Jurkat, Clone E6-1 (cell line): ENCODE results near the gene MARCHF3.
"Not testable (repeated sequence)": the region's sequence is repeated elsewhere in the genome, so short reads cannot be mapped to it uniquely, and the experiment has no call there.

Experiments used
- DNase-seq: peaks from one replicate; pipeline ENCODE4 v3.0.0-alpha.2; 2011; ENCODE audit warnings: low read depth, low spot score
- H3K4me3 ChIP-seq: 2 replicates; pipeline ENCODE4 v1.5.1; 2011; ENCODE audit warnings: mild to moderate bottlenecking, low read length, control low read depth, moderate library complexity

MARCHF3 gene

DNA sequence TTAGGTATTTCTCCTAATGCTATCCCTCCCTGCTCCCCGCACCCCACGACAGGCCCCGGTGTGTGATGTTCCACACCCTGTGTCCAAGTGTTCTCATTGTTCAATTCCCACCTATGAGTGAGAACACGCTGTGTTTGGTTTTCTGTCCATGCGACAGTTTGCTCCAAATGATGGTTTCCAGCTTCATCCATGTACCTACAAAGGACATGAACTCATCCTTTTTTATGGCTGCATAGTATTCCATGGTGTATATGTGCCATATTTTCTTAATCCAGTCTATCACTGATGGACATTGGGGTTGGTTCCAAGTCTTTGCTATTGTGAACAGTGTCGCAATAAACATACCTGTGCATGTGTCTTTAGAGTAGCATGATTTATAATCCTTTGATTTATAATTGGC lies 23.2 kb upstream of the MARCHF3 start:
- not testable (repeated sequence) for DNase-seq, H3K4me3 ChIP-seq

DNA sequence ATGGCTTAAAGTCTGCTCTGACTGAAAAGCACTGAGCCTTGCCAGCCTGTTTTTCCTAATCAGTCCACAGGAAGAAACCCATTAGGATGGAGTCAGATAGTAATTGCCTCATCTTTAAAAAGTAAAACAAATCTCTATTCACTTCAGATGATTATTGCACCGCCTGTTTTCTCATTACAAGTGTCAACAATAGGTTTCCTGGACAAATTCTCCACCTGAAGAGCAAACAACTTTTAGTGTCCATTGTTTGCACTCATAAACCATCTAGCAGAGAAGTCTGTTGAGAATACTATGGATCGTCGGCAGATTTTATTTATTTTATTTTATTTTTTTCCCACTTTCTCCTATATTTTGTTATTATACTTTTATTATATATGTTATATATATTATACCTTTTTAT lies 22.7 kb upstream of the MARCHF3 start:
- DNase-seq, result no peak

DNA sequence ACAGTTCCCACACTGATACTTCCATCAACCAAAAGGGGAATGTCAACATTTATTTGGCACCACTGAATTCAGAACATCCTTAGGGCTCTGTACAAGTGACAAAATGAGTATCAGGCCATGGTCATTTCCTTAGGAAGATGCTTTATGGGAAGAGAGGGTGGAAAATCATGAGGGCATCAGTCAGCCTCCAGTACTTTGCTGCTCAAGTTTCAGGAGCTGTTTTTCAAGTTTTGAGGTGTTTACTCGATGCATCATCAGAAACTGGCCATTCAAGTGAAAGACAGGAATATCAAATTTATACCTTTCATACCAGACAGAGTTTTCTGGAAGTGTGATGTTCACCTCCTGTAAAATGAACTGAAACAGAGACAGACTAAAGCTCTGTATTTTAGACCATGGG lies 21.2 kb upstream of the MARCHF3 start:
- no peak for DNase-seq

More for the DNA sequence above, 22.7 kb upstream of the MARCHF3 start:
- no peak overlapping the region for H3K4me3 ChIP-seq

DNA sequence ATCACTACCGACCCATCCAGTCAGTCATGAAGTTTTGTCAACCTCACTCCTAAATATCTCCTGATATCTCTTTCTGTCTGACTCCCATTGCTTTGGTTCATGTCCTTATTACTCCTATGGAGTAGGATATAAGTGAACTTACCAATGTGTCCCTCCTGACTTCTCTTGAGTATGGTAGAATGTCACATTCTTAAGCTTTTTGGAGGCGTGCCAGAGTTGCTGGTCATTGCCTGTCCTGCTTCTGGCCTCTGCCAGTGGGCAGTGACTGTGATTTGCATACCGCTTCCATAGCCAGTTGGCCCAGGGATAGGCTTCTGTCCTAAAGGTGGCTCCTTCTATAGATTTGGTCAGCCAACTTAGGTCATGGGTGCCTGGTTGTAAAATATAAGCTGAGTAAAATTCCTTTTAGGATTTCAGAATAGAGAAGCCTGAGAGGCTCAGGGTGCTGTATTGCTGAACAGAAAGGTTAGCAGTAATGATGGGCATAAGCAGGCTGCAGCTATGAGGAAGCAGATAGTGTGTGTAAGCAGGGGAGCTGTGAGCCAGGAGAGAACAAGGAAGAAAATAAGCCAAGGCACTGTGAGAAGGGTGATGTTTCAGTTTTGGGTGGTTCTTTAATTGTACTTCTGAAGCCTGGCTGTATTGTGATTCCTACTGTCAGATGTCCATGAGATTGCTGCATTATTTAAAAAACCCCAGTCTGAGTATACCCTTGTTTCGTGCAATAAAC lies 16.1 kb upstream of the MARCHF3 start:
- DNase-seq, result no peak
- H3K4me3 ChIP-seq, result no peak overlapping the region

More for the DNA sequence above, 21.2 kb upstream of the MARCHF3 start:
- no peak overlapping the region for H3K4me3 ChIP-seq

DNA sequence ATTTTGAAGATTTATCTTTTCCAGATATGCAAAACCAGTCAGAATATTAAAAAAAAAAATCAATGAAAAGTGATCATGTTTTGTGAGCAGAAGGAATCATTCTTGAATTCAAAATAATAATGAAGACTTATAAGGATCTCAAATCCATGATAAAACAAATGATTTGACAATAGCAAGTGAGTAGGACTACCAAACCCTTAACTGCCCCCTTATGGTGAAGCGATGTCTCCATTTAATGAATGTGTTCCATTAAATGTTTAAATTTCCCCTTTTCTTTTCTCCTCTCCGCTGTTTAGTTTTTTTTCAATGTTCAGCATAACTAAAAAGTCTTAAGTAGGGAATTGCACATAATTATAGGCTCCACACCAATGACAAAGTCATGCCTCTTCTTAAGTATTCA lies 12.2 kb upstream of the MARCHF3 start:
- DNase-seq, result no peak
- H3K4me3 ChIP-seq, result no peak overlapping the region

DNA sequence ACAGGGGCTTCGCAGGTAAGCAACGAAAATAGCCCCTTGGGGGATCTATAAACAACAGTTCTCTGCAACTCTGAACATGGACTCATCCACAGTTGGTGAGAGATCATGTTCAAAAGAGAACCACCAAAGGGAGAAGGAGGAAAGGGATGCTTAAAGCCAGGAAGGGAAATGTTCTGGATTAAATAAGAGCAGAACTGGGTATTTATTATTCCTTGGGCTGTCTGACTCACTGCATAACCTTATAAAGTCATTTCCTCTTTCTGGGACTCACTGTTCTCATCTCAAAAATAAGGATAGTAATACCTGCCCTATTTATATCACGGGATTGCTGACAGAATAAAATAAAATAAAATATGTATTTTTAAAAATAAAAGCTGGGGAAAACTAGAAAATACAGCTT lies 11.2 kb upstream of the MARCHF3 start:
- no peak overlapping the region for H3K4me3 ChIP-seq
- DNase-seq, result no peak

DNA sequence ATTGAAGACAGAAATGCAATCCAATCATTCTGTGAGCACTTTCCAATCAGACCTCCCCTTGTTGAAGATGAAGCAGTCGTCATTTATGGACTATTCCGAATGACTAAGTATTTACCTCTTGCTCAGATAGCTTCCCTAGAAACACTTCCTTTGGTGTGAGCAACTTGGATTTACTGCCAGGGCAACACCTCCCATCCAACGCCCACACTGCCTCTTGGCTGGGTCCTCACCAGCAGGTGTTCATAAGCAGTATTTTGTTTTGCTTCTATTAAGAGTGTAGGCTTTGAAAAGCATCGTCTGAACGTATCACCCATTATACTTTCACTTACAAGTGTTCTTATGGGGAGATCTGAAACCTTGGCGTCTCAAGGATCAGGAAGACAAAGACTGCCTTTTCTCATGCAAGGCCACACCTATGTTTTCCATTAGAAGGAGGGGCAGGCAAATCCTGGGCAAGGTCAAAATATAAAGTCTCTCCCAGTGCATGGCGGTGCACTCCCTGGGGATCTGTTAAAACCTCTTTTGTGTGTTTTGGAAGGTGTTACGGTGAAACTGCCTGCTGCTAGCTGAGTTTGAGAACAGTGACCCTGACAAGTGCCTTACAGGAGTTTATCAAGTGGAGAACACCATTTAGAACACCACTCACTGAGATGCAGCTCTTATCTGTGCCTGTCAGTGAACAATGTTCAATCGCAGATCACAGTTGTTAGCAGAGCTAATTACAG lies 10.6 kb upstream of the MARCHF3 start:
- DNase-seq, result no peak
- H3K4me3 ChIP-seq, result no peak overlapping the region

DNA sequence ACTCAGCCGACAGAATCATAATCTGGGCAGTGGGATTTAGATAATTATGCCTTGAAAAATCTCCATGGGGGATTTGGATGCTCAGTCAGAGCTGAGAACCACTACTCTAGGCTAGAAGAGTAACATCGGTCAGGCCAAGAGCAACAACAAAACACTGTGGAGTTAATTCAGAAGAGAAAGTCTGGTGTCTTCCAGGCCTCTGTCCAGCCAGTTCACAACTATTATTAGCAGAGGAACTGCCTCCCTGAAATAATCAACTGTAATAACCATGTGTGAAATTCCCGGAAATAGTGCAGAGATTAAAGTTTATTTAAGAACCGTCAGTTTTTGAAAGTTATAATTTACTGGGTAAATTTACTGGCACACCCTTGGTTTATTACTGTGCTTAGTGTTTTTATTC lies 8.2 kb upstream of the MARCHF3 start:
- no peak overlapping the region for H3K4me3 ChIP-seq
- no peak for DNase-seq

DNA sequence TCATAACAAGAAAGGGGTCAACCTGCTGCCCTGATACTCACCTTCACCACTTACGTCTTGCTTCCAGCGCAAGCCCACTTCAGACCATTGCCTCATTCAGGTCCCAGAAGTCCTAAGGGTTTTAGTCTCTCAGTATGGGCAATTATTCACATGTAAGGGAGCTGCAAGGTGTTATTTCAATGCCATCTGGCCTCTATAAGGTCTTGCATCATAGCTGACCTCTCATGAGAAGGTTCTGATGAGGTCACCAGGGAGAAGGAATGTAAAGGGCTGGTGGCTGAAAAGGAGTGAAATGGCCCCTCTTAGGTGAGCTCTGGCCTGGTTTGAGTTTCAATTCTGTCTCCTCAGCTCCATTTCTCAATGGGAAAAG lies 1.5 kb upstream of the MARCHF3 start:
- H3K4me3 ChIP-seq, result no peak overlapping the region
- no peak for DNase-seq

DNA sequence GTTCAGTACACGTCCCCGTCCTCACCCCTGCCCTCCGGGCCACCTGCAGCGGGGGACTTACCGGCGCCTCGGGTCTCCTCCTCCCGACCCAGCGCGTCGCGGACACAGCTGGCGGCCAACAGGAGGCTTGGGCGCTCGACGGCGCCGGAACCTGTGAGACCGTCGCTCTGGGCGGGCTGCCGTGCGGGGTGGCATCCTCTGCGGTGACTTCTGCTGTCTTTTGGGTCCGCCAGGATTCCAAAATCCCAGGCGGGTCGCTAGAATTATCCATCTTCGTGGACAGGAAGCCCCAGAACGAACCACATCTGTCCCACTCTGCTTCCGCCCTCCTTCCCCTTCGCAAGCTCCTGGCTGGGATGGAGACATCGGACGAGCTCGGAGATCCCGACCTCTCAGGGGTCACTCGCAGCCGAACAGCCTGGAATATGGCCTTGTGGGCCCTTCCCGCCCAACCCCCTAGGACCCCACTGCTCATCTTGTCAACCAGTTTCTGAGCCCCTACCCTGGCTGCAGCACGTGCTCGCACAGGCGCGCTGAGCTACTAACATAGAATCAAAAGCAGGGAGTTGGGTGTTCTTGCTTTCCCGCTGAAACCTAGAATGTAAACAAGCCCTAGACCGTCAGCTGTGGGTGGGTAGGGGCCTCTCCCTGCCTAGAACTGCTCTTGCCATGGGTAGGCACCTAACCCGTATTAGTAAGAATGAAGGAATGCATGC lies 947 bp upstream of the MARCHF3 start:
- DNase-seq, result no peak
- H3K4me3 ChIP-seq, result peak overlapping the region; percentile 62

DNA sequence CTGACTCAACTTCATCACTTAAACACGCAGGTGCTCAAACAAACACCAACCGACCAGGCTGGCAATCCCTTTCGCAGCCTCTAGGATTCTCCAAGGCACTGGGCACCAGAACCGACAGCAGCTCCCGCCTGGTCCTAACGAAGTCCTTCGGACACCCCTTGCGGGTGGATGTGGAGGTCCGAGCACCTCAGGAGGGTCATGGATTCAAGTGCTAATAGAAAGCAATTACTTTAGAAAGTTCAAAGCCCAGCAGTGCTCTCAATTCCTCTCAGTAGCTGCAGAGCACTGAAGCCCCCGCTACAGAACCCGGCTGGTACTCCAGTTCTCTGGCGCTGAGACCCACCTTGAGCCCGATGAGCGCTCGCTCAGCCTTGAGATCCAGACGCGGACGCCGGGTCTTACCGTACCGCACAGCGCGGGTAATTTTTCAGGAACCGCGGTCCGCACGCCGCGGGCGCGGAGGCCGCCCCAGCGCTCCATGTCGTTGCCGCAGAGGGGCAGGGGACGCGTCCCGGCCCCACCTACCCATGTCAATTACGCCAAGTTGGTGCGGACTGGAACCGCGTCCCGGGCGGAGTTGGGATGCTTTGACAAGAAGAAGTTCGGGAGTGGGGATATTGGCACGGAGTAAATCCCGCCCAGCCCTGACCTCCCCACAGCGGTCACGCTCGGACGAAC lies 638 bp downstream of the MARCHF3 start:
- peak; percentile 32 for DNase-seq
- H3K4me3 ChIP-seq, result peak overlapping the region; percentile 62

DNA sequence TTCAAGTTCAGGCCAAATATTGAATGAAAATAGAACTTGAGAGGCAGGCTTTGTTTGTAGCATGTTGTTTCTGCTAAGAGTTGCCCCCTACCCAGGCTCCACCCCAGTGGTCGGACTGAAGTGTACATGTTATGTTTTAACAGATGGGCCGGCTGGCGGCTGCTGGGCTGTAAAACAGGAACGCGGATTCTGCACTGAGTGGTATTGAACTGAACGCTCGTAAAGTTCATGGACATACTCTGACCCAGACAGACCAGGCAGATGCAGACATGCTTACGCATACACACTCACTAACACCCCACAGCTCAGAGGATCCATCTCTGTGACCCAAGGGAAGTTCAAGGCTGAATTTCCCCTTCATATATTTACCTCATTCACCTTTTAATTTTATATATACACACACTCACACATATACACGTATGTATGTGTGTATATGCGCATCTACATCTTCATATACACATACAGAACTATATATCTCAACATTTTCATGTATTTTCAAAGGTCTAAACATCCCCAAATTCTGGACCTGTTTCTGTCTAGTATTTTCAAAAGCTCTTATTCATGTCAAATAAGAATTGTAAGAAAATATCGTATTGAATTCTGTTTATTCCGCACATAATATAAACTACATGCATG lies 1.4 kb downstream of the MARCHF3 start:
- no peak for DNase-seq
- H3K4me3 ChIP-seq, result no peak overlapping the region

DNA sequence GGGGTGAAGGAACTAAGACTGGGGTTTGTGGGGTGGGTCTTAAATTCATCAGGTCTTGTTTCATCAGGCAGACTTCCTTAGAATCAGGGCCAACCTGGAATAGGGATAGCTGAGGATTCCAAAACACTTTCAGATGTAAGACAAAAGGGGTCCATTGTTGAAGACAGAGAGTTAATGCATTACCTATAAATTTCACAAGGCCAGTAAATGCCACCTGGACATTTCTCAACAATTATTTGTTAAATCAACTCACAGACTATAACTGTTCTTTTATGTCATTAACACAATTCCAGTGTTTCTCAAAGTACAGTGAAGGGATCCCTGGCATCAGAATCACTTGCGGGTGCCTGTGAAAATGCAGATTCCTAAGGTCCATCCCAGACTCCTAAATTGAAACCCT lies 2.8 kb downstream of the MARCHF3 start:
- DNase-seq, result no peak
- no peak overlapping the region for H3K4me3 ChIP-seq

DNA sequence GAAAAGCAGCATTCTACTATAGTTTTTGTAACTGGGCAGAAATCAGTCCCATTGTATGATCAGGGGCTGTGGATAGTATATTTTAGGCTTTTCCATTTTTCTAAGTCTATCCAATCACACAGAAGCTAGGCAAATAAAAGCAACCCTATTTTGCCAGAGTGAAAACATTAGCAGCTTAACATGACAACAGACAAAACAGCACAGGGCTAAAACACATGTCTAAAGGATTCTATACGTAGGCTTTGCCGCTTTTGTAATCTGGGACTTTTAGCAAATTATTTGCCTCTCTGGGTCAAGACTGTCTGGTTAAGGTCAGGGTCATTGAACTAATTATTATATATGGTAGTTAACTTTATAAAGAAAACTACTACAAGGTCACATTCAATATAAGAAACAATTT lies 4.2 kb downstream of the MARCHF3 start:
- DNase-seq, result no peak

DNA sequence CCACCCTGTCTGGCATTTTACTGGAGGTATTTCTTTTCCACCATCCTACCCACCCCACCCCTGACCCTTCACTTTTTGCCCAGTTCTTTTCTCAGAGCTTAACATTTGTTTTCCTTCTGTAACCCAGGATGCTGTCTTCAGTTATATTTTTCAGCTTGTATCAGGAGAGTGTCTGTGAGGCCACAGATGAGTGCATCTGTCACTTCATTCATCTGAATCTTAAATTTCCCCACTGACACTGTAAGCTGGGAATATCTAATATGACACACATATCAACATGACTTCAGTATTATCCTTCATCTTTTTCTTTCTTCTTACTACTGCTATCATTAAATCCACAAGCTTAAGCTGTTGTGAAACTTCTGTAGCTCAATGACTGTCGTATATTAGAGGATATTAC lies 4.9 kb downstream of the MARCHF3 start:
- H3K4me3 ChIP-seq, result no peak overlapping the region
- no peak for DNase-seq

More for the DNA sequence above, 4.2 kb downstream of the MARCHF3 start:
- no peak overlapping the region for H3K4me3 ChIP-seq

DNA sequence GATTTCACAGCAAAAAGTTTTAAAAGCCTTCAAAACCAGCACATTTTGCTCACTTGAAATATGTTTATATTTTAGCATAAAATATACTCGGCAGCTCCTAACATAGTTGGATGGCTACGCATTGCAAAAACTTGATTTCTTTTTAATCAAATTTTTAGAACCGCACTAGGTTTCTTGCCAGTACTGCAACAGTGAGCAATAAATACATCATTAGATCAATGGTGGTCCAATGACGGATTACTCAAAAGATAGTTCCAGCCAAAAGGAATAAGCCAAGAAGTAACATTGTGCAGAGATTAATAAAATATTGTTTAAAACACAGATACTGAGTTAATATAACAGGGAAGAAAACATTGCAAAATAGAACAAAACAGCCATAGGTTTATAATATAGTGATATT lies 5.5 kb downstream of the MARCHF3 start:
- DNase-seq, result no peak
- no peak overlapping the region for H3K4me3 ChIP-seq

DNA sequence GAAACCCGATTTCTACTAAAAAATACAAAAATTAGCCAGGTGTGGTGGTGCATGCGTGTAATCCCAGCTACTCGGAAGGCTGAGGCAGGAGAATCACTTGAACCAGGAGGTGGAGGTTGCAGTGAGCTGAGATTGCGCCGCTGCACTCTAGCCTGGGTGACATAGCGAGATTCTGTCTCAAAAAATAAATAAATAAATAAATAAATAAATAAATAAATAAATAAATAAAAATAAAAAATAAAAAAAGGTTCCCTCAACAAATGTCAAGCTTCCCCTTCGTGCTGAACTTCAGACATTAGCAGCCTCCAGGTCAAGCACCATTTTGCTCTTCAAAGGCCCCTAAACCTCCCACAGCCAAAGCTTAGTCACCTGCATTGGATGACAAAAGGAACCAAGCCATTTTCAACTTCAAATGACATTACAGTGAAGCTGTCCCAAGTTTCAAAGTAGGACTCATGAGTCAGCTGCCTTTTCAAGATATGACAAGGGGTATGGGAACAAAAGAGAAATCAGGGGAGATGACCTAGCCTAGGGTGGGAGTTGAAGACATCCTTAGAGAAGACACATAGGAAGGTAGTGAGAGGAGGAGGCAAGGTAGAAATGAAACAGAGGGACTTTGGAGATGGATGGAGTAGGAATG lies 6.7 kb downstream of the MARCHF3 start:
- not testable (repeated sequence) for DNase-seq, H3K4me3 ChIP-seq

DNA sequence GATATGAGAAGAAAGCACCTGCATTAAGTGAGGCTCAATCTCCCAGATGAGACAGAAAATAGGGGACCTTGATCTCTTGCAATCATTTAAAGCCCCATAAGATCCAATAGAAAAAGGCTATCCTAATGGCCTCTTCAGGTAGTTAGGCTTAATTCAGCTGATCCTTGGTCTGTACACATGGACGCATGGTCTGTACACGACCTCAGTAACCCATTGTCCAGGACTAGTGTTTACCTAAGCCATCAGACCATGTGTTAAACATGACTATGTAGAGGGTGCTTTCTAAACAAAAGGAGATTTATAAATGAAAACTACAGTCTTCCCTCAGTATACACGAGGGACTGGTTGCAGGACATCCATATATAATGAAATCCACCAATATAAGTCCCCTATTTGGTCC lies 7.5 kb downstream of the MARCHF3 start:
- no peak overlapping the region for H3K4me3 ChIP-seq
- no peak for DNase-seq

DNA sequence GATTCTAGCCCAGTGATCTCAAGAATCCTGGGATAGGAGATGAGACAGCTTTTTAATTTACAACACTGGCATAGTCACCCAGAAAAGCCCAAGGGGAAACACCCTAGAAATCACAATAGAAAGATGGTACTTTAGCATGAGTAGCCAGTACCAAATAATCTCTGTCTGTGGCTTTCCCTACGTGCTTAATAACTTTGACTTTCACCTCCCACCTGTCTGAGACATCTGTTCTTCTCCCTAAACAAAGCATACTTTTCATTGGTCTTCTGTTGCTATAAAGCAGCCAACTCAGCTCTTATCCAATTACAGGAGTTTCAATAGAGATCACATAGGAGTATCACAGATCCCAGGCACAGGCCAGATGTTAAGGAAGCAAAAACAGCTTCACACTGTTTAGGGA lies 10.4 kb downstream of the MARCHF3 start:
- no peak for DNase-seq
- H3K4me3 ChIP-seq, result no peak overlapping the region
